Panc1 (cell line): Measurements from ENCODE around the gene PRR36. TPM values are rescaled to one million over a fixed set of nuclear protein-coding genes. Genes with fewer than 3 reads are reported as not detected.

Experiments used
- ATAC-seq: fragments of 200-7000 bp; cut with Tn5 transposase; 2 replicates; pipeline ENCODE4 v1.9.1; 2020; ENCODE audit warnings: mild to moderate bottlenecking, moderate library complexity
- BruUV-seq: library from RNA; stranded (reverse); fragments of 400-500 nt; replicated peaks from 2 replicates; lab custom pipeline; 2021; lab: Mats Ljungman, UMichigan
- CTCF ChIA-PET: fragments of 300-600 bp; sonication (Branson Sonifier 250); formaldehyde crosslinking; loops from one replicate; lab custom pipeline; 2022; ENCODE audit warnings: antibody characterized with exemption; lab: Charles Lee
- POLR2A ChIA-PET: fragments of 300-600 bp; sonication (Branson Sonifier 250); formaldehyde crosslinking; loops from one replicate; lab custom pipeline; 2022; ENCODE audit warnings: antibody characterized with exemption; lab: Charles Lee
- DNase-seq: peaks from one replicate; pipeline ENCODE4 v3.0.0-alpha.2; 2010; ENCODE audit warnings: low read depth, low spot score
- H3K27ac ChIP-seq: 2 replicates; pipeline ENCODE4 v1.5.1; 2011; ENCODE audit warnings: mild to moderate bottlenecking, low read length, inconsistent platforms
- H3K27me3 ChIP-seq: fragments of 200-500 bp; sonication (Bioruptor generic); 2 replicates; pipeline ENCODE4 v1.6.0; 2014; ENCODE audit warnings: low read length, inconsistent platforms; ENCODE audit not compliant: control insufficient read depth, insufficient read depth
- H3K36me3 ChIP-seq: fragments of 200-500 bp; sonication (Bioruptor generic); 2 replicates; pipeline ENCODE4 v1.5.1; 2014; ENCODE audit warnings: inconsistent platforms, mild to moderate bottlenecking, low read length, moderate library complexity; ENCODE audit not compliant: control insufficient read depth, insufficient read depth
- H3K4me1 ChIP-seq: 2 replicates; pipeline ENCODE4 v1.5.1; 2011; ENCODE audit warnings: inconsistent platforms, mild to moderate bottlenecking, low read length, moderate library complexity; ENCODE audit not compliant: control insufficient read depth, insufficient read depth
- H3K4me3 ChIP-seq, 2 experiments: 2 replicates each; pipeline ENCODE4 v1.5.1; 2011 to 2012; ENCODE audit warnings: low read depth in 2 of 2, low read length in 2 of 2, mild to moderate bottlenecking in 2 of 2, inconsistent platforms in 1 of 2, moderate library complexity in 1 of 2
- H3K9me3 ChIP-seq: fragments of 200-500 bp; sonication (Bioruptor generic); 2 replicates; pipeline ENCODE4 v1.5.1; 2014; ENCODE audit warnings: low read depth, mild to moderate bottlenecking, inconsistent platforms, low read length, moderate library complexity; ENCODE audit not compliant: control insufficient read depth, insufficient read depth
- CTCF ChIP-seq: fragments of 450-650 bp; IDR thresholded peaks from 2 replicates; pipeline ENCODE4 v1.5.1; 2017; ENCODE audit warnings: mild to moderate bottlenecking
- POLR2AphosphoS5 ChIP-seq: IDR thresholded peaks from 2 replicates; pipeline ENCODE4 v1.6.1; 2012; ENCODE audit warnings: mild to moderate bottlenecking, low read depth, low read length, moderate library complexity
- REST ChIP-seq, 2 experiments: IDR thresholded peaks; 2 replicates each; pipeline ENCODE4 v1.6.1; 2011 to 2012; ENCODE audit warnings: low read depth in 2 of 2, control low read depth in 1 of 2, low read length in 1 of 2, mild to moderate bottlenecking in 1 of 2, moderate library complexity in 1 of 2; ENCODE audit not compliant: insufficient read depth in 1 of 2
- SIN3A ChIP-seq: IDR thresholded peaks from 2 replicates; pipeline ENCODE4 v1.6.1; 2012; ENCODE audit warnings: low read depth, mild to moderate bottlenecking, low read length, moderate library complexity, borderline replicate concordance; ENCODE audit not compliant: insufficient read depth
- TCF7L2 ChIP-seq: IDR thresholded peaks from 2 replicates; pipeline ENCODE4 v1.6.1; 2011; ENCODE audit warnings: mild to moderate bottlenecking, low read depth, low read length, inconsistent platforms
- in situ Hi-C: cut with HindIII; loops from 2 replicates; pipeline ENCODE4 v1.10.0; 2016; ENCODE audit warnings: low sequenced_read_pairs, low pct_unique_long_range_greater_than_20kb
- intact Hi-C: fragments of 100-400 bp; cut with micrococcal nuclease; formaldehyde crosslinking; loops from one replicate; pipeline ENCODE4 v1.10.0; 2022; ENCODE audit not compliant: unreplicated experiment
- total RNA-seq: library from RNA; stranded (reverse); gene quantifications from one replicate; pipeline ENCODE4 v1.2.1, GENCODE V29; 2021; ENCODE audit not compliant: unreplicated experiment

PRR36 gene
- total RNA-seq, 1 experiment from 2014 or later, result 3.7 TPM

GRCh38 chr19:7908742-7909461, 34.7 kb upstream of the PRR36 start:
- POLR2A ChIA-PET, result interaction anchor here (0.6 kb wide), 1 partner anchor 62 kb away, joined by 5 read pairs; no protein-coding TSS in a partner anchor
- DNase-seq, result no peak
- Histone ChIP-seq H3K4me1 (peaks cover 9% of the 10 kb centered on the region), H3K27ac (no peak overlapping the region), H3K9me3 (no peaks in the 10 kb centered on the region), H3K36me3 (no peaks in the 10 kb centered on the region; the same call in 1 of the 2 replicates), H3K27me3 (no peaks in the 10 kb centered on the region), H3K4me3 (no peak overlapping the region)
- ATAC-seq, result no peak; the same call in 1 of the 2 replicates
- intact Hi-C loops, result no loop called here
- TF ChIP-seq SIN3A (no peak), POLR2AphosphoS5 (no peak), TCF7L2 (no peak), CTCF (no peak; the same call in 1 of the 2 replicates), REST (IDR thresholded peaks at IDR 0.05; ENCODE audit: insufficient read depth in 1 of 2, low read depth in 2 of 2, low read length in 1 of 2) (no peak)
- no TSS peak for BruUV-seq
- in situ Hi-C loops, result no loop called here
- CTCF ChIA-PET, result interaction anchor here (1.0 to 1.1 kb wide), 2 partner anchors 12 to 39 kb away, joined by 3 to 5 read pairs; partner anchors contain the start of gene SNAPC2

GRCh38 chr19:7908078-7908699, 34.0 kb upstream of the PRR36 start:
- Histone ChIP-seq H3K36me3 (no peaks in the 10 kb centered on the region; the same call in 1 of the 2 replicates), H3K27ac (no peak overlapping the region), H3K9me3 (no peaks in the 10 kb centered on the region), H3K27me3 (no peaks in the 10 kb centered on the region), H3K4me1 (peaks cover 6% of the 10 kb centered on the region; the same call in 1 of the 2 replicates), H3K4me3 (no peak overlapping the region)
- DNase-seq (no peak), ATAC-seq (no peak; the same call in 1 of the 2 replicates)
- in situ Hi-C loops (no loop called here), intact Hi-C loops (no loop called here)
- TF ChIP-seq SIN3A (no peak), TCF7L2 (no peak), REST (IDR thresholded peaks at IDR 0.05; ENCODE audit: insufficient read depth in 1 of 2, low read depth in 2 of 2, low read length in 1 of 2) (no peak)
- ChIA-PET CTCF (interaction anchor here (1.0 to 1.1 kb wide), 2 partner anchors 12 to 39 kb away, joined by 3 to 5 read pairs; partner anchors contain the start of gene SNAPC2), POLR2A (interaction anchor here (0.6 kb wide), 1 partner anchor 61 kb away, joined by 5 read pairs; no protein-coding TSS in a partner anchor)
- BruUV-seq, result no TSS peak
